Smooth muscle cell (in vitro differentiated cells): ENCODE data around the gene HEXIM2. TPM values are rescaled to one million over a fixed set of nuclear protein-coding genes. Genes with fewer than 3 reads are reported as not detected.
"Not testable (repeated sequence)": the region's sequence is repeated elsewhere in the genome, so short reads cannot be mapped to it uniquely, and the experiment has no call there.

Source experiments
- DNase-seq: peaks from one replicate; lab custom pipeline; 2025; ENCODE audit not compliant: unreplicated experiment; lab: John Stamatoyannopoulos, UW
- H2AFZ ChIP-seq: fragments of 200-600 bp; sonication (generic); 2 replicates; pipeline ENCODE4 v1.6.0; 2016; ENCODE audit warnings: antibody characterized with exemption, low read depth, mild to moderate bottlenecking
- H3F3A ChIP-seq: fragments of 200-600 bp; sonication (generic); 2 replicates; pipeline ENCODE4 v1.6.0; 2017; ENCODE audit warnings: antibody characterized with exemption, low read depth
- H3K27ac ChIP-seq: fragments of 200-600 bp; sonication (generic); 2 replicates; pipeline ENCODE4 v1.5.1; 2016; ENCODE audit warnings: low read depth, mild to moderate bottlenecking
- H3K27me3 ChIP-seq: fragments of 200-600 bp; sonication (generic); 2 replicates; pipeline ENCODE4 v1.6.1; 2016; ENCODE audit warnings: low read depth, mild to moderate bottlenecking
- H3K36me3 ChIP-seq: fragments of 200-600 bp; sonication (generic); 2 replicates; pipeline ENCODE4 v1.5.1; 2016; ENCODE audit warnings: low read depth
- H3K4me1 ChIP-seq: fragments of 200-600 bp; sonication (generic); 2 replicates; pipeline ENCODE4 v1.5.1; 2016; ENCODE audit warnings: low read depth
- H3K4me2 ChIP-seq: fragments of 200-600 bp; sonication (generic); 2 replicates; pipeline ENCODE4 v1.6.0; 2016; ENCODE audit warnings: mild to moderate bottlenecking
- H3K4me3 ChIP-seq: fragments of 200-600 bp; sonication (generic); 2 replicates; pipeline ENCODE4 v1.5.1; 2016; ENCODE audit warnings: mild to moderate bottlenecking
- H3K79me2 ChIP-seq: fragments of 200-600 bp; sonication (generic); 2 replicates; pipeline ENCODE4 v1.6.0; 2016; ENCODE audit warnings: low read depth, mild to moderate bottlenecking
- H3K9ac ChIP-seq: fragments of 200-600 bp; sonication (generic); 2 replicates; pipeline ENCODE4 v1.6.0; 2016; ENCODE audit warnings: low read depth
- H3K9me3 ChIP-seq: fragments of 200-600 bp; sonication (generic); replicated peaks from 2 replicates; pipeline ENCODE4 v1.5.1; 2016; ENCODE audit warnings: low read depth
- H4K20me1 ChIP-seq: fragments of 200-600 bp; sonication (generic); 2 replicates; pipeline ENCODE4 v1.6.0; 2016; ENCODE audit warnings: low read depth
- CTCF ChIP-seq: fragments of 200-600 bp; sonication (generic); IDR thresholded peaks from 2 replicates; pipeline ENCODE4 v1.5.1; 2017; ENCODE audit warnings: borderline replicate concordance, mild to moderate bottlenecking, antibody characterized with exemption; ENCODE audit not compliant: insufficient read depth, poor library complexity, severe bottlenecking
- WGBS: methylation state at CpG from one replicate; pipeline ENCODE4 v1.1.7; 2016; ENCODE audit warnings: low lambda C conversion rate; 5-methylcytosine and 5-hydroxymethylcytosine counted together
- polyA plus RNA-seq: library from polyadenylated mRNA; unstranded; fragments of >200 nt; fragmentation: Nextera tagmentation; extraction: Ambion mirVana; gene quantifications from 2 replicates; pipeline ENCODE4 v1.2.1, GENCODE V29; 2016
- total RNA-seq: library from RNA; depleted of rRNA; stranded (reverse); fragments of >200 nt; gene quantifications from 2 replicates; pipeline ENCODE4 v1.2.3, GENCODE V29; 2014

Gene HEXIM2
- total and polyA plus RNA-seq, 2 experiments from 2014 or later, result 3.4 to 6.8 TPM

- H3K36me3 ChIP-seq, result no peaks in the 10 kb centered on the region
- H3K4me3 ChIP-seq, result no peak overlapping the region
- no peaks in the 10 kb centered on the region for H3K27me3 ChIP-seq
- no peaks in the 10 kb centered on the region for H3K9me3 ChIP-seq
- WGBS, result 94% methylated on average over 6 of the region's 6 CpGs
- no peak for DNase-seq
- H3K27ac ChIP-seq, result peak overlapping the region; percentile 83
- no peaks in the 10 kb centered on the region for H3F3A ChIP-seq
- H2AFZ ChIP-seq, result no peak overlapping the region
- peaks cover 44% of the 10 kb centered on the region for H3K79me2 ChIP-seq
- TF ChIP-seq CTCF, result no peak
- H3K9ac ChIP-seq, result peak overlapping the region; percentile 61
- H3K4me1 ChIP-seq, result peaks cover 5% of the 10 kb centered on the region
- no peaks in the 10 kb centered on the region for H4K20me1 ChIP-seq
- H3K4me2 ChIP-seq, result peak overlapping the region; percentile 34
These were observed 38.5 kb upstream of the HEXIM2 start for GRCh38 chr17:45123076-45123770.

- Histone ChIP-seq H3K36me3 (no peaks in the 10 kb centered on the region), H3K27me3 (no peaks in the 10 kb centered on the region), H3K4me1 (peaks cover 13% of the 10 kb centered on the region), H3K4me2 (peak overlapping the region; percentile 67), H3K27ac (peak overlapping the region; percentile 83), H3K4me3 (no peak overlapping the region), H3K9me3 (no peaks in the 10 kb centered on the region), H3K9ac (peak overlapping the region; percentile 61), H3K79me2 (peaks cover 54% of the 10 kb centered on the region), H3F3A (peaks cover 9% of the 10 kb centered on the region), H2AFZ (no peak overlapping the region), H4K20me1 (no peaks in the 10 kb centered on the region)
- no peak for TF ChIP-seq CTCF
- 60% methylated on average over 15 of the region's 15 CpGs for WGBS
- peak; percentile 44 for DNase-seq
These were observed 37.5 kb upstream of the HEXIM2 start for GRCh38 chr17:45123930-45124796.

- 69% methylated on average over 5 of the region's 5 CpGs for WGBS
- H3F3A ChIP-seq, DNase-seq, H3K4me3 ChIP-seq, H3K9me3 ChIP-seq, H2AFZ ChIP-seq, H4K20me1 ChIP-seq, H3K27me3 ChIP-seq, H3K36me3 ChIP-seq, H3K4me2 ChIP-seq: not testable (repeated sequence)
- Histone ChIP-seq H3K9ac (peak overlapping the region; percentile 17), H3K4me1 (peaks cover 15% of the 10 kb centered on the region), H3K27ac (peak overlapping the region; percentile 83), H3K79me2 (peaks cover 54% of the 10 kb centered on the region)
These were observed 36.9 kb upstream of the HEXIM2 start for GRCh38 chr17:45124797-45125122.

- H3F3A ChIP-seq, result peaks cover 15% of the 10 kb centered on the region
- no peak overlapping the region for H2AFZ ChIP-seq
- H3K36me3 ChIP-seq, result no peaks in the 10 kb centered on the region
- TF ChIP-seq CTCF, result no peak
- H3K79me2 ChIP-seq, result peaks cover 54% of the 10 kb centered on the region
- no peak for DNase-seq
- no peaks in the 10 kb centered on the region for H4K20me1 ChIP-seq
- no peak overlapping the region for H3K4me3 ChIP-seq
- H3K4me1 ChIP-seq, result peaks cover 15% of the 10 kb centered on the region
- H3K9me3 ChIP-seq, result no peaks in the 10 kb centered on the region
- peak overlapping the region; percentile 83 for H3K27ac ChIP-seq
- H3K4me2 ChIP-seq, result no peak overlapping the region
- WGBS, result over 99% methylated on average over 8 of the region's 8 CpGs
- no peak overlapping the region for H3K9ac ChIP-seq
- no peaks in the 10 kb centered on the region for H3K27me3 ChIP-seq
These were observed 36.2 kb upstream of the HEXIM2 start for GRCh38 chr17:45125509-45125908.
